Astrocyte of the spinal cord (primary cell): ENCODE results near the gene CNTN5.

ENCODE experiments used
- DNase-seq: peaks from one replicate; pipeline ENCODE4 v3.0.0; 2011; ENCODE audit warnings: low read depth, low spot score
- H3K4me3 ChIP-seq: 2 replicates; pipeline ENCODE4 v1.5.1; 2011; ENCODE audit warnings: low read depth, mild to moderate bottlenecking, low read length, moderate library complexity
- CTCF ChIP-seq: IDR thresholded peaks from 2 replicates; pipeline ENCODE4 v1.5.1; 2012; ENCODE audit warnings: low read depth, mild to moderate bottlenecking, low read length, inconsistent platforms
- in situ Hi-C: cut with HindIII; loops from 2 replicates; pipeline ENCODE4 v1.10.0; 2017; ENCODE audit warnings: low sequenced_read_pairs

Gene CNTN5

GRCh38 chr11:99535819-99536218 is 515.1 kb downstream of the CNTN5 start:
- no peak for TF ChIP-seq CTCF
- DNase-seq = no peak

GRCh38 chr11:99537681-99538080 is 516.9 kb downstream of the CNTN5 start:
- no peak for DNase-seq
- in situ Hi-C loops = no loop called here
- TF ChIP-seq CTCF = no peak
- H3K4me3 ChIP-seq = no peak overlapping the region

More at GRCh38 chr11:99535819-99536218, 515.1 kb downstream of the CNTN5 start:
- in situ Hi-C loops = no loop called here
- H3K4me3 ChIP-seq = no peak overlapping the region

GRCh38 chr11:99545616-99546015 is 524.9 kb downstream of the CNTN5 start:
- in situ Hi-C loops = no loop called here
- no peak for TF ChIP-seq CTCF
- DNase-seq = no peak
- no peak overlapping the region for H3K4me3 ChIP-seq

GRCh38 chr11:99548264-99548663 is 527.5 kb downstream of the CNTN5 start:
- no peak overlapping the region for H3K4me3 ChIP-seq
- no peak for DNase-seq
- in situ Hi-C loops = no loop called here
- no peak for TF ChIP-seq CTCF

GRCh38 chr11:99554232-99554903 is 533.6 kb downstream of the CNTN5 start:
- no peak for TF ChIP-seq CTCF
- in situ Hi-C loops = no loop called here
- H3K4me3 ChIP-seq = no peak overlapping the region
- no peak for DNase-seq

GRCh38 chr11:99555486-99555885 is 534.7 kb downstream of the CNTN5 start:
- H3K4me3 ChIP-seq = no peak overlapping the region
- in situ Hi-C loops = no loop called here
- TF ChIP-seq CTCF = no peak
- no peak for DNase-seq

DNA sequence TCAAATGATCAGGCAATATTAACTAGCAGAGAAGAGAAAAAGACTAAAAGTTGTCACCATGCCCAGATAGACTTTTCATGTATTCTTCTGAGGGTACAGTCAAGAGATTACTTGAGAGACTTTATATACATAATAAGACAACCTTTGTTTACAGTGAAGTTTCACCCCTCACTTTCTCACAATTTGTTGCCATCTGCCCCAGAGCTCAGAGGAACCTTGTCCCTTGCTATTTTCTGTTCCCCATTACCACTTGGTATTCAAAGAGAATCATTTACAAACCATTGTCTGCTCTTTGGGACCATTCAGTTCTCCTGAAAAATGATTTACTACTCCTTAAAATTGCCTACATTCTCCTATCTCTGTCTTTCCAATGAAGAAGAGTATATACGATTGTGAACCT is 544.6 kb downstream of the CNTN5 start:
- TF ChIP-seq CTCF = no peak
- H3K4me3 ChIP-seq = no peak overlapping the region
- in situ Hi-C loops = no loop called here
- DNase-seq = no peak
